Measurements from ENCODE around the gene DIO1.

DIO1 gene

GRCh38 chr1:53931523-53931922 lies 37.5 kb downstream of the DIO1 start:
- TF ChIP-seq, protein P1, sequence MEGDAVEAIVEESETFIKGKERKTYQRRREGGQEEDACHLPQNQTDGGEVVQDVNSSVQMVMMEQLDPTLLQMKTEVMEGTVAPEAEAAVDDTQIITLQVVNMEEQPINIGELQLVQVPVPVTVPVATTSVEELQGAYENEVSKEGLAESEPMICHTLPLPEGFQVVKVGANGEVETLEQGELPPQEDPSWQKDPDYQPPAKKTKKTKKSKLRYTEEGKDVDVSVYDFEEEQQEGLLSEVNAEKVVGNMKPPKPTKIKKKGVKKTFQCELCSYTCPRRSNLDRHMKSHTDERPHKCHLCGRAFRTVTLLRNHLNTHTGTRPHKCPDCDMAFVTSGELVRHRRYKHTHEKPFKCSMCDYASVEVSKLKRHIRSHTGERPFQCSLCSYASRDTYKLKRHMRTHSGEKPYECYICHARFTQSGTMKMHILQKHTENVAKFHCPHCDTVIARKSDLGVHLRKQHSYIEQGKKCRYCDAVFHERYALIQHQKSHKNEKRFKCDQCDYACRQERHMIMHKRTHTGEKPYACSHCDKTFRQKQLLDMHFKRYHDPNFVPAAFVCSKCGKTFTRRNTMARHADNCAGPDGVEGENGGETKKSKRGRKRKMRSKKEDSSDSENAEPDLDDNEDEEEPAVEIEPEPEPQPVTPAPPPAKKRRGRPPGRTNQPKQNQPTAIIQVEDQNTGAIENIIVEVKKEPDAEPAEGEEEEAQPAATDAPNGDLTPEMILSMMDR (IDR thresholded peaks at IDR 0.05; ENCODE audit: low read length): no peak
- TF ChIP-seq EZH2 (IDR thresholded peaks at IDR 0.05; ENCODE audit: borderline replicate concordance, low read length): no peak
- peaks cover 12% of the 10 kb centered on the region for H3K9me3 ChIP-seq (ENCODE audit: low read length)
- no peaks in the 10 kb centered on the region for H3F3A ChIP-seq (ENCODE audit: insufficient read depth, low read length)
- H4K20me1 ChIP-seq (ENCODE audit: insufficient read depth, low read length): no peaks in the 10 kb centered on the region
- H3K27ac ChIP-seq (ENCODE audit: low read depth, low read length, poor library complexity, severe bottlenecking): no peak overlapping the region
- no peaks in the 10 kb centered on the region for H3K79me2 ChIP-seq (ENCODE audit: insufficient read depth, low read length)
- H3K4me2 ChIP-seq (ENCODE audit: low read length): no peak overlapping the region
- no peaks in the 10 kb centered on the region for H3K9me2 ChIP-seq (ENCODE audit: low read depth, low read length)
- no peak overlapping the region for H3K4me3 ChIP-seq (ENCODE audit: low read depth, low read length, poor library complexity, severe bottlenecking)
- no peak overlapping the region for H3K9ac ChIP-seq (ENCODE audit: low read length)
- H3K27me3 ChIP-seq (ENCODE audit: insufficient read depth, low read length): no peaks in the 10 kb centered on the region
- peaks cover 80% of the 10 kb centered on the region for H3K36me3 ChIP-seq (ENCODE audit: insufficient read depth, low read length)
- no peaks in the 10 kb centered on the region for H3K4me1 ChIP-seq (ENCODE audit: insufficient read depth, low read length, severe bottlenecking)
- no peak overlapping the region for H2AFZ ChIP-seq (ENCODE audit: low read length)

DNA sequence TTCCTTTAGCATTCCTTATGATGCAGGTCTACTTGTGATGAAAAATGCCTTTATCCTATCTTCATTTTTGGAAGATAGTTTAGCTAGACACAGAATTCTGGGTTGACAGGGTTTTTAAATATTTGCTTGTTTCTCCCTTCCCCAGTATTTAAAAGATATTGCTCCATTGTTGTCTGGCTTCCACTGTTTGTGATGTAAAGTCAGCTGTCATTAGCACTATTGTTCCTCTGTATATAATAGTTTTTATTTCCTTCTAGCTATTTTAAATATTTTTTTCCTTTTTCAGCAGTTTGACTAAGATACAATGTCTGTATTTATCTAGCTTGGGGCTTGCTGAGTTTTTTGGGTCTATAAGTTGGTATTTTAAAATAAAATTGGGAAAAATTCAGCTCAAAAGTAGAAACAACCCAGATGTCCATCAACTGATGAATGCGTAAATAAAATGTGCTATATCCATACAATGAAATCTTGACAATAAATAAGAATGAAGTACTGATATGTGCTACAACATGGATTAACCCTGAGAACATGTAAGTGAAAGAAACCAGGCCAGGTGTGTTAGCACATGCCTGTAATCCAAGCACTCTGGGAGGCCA lies 40.3 kb downstream of the DIO1 start:
- no peaks in the 10 kb centered on the region for H4K20me1 ChIP-seq (ENCODE audit: insufficient read depth, low read length)
- no peak overlapping the region for H2AFZ ChIP-seq (ENCODE audit: low read length)
- H3K4me1 ChIP-seq (ENCODE audit: insufficient read depth, low read length, severe bottlenecking): no peaks in the 10 kb centered on the region
- TF ChIP-seq EZH2 (IDR thresholded peaks at IDR 0.05; ENCODE audit: borderline replicate concordance, low read length): no peak
- TF ChIP-seq, protein P1 (IDR thresholded peaks at IDR 0.05; ENCODE audit: low read length): no peak
- no peaks in the 10 kb centered on the region for H3K79me2 ChIP-seq (ENCODE audit: insufficient read depth, low read length)
- H3K27ac ChIP-seq (ENCODE audit: low read depth, low read length, poor library complexity, severe bottlenecking): no peak overlapping the region
- H3K9me2 ChIP-seq (ENCODE audit: low read depth, low read length): no peaks in the 10 kb centered on the region
- H3K9ac ChIP-seq (ENCODE audit: low read length): no peak overlapping the region
- no peaks in the 10 kb centered on the region for H3F3A ChIP-seq (ENCODE audit: insufficient read depth, low read length)
- H3K4me2 ChIP-seq (ENCODE audit: low read length): no peak overlapping the region
- H3K27me3 ChIP-seq (ENCODE audit: insufficient read depth, low read length): no peaks in the 10 kb centered on the region
- H3K4me3 ChIP-seq (ENCODE audit: low read depth, low read length, poor library complexity, severe bottlenecking): no peak overlapping the region
- H3K9me3 ChIP-seq (ENCODE audit: low read length): peaks cover 12% of the 10 kb centered on the region
- H3K36me3 ChIP-seq (ENCODE audit: insufficient read depth, low read length): peaks cover 78% of the 10 kb centered on the region

DNA sequence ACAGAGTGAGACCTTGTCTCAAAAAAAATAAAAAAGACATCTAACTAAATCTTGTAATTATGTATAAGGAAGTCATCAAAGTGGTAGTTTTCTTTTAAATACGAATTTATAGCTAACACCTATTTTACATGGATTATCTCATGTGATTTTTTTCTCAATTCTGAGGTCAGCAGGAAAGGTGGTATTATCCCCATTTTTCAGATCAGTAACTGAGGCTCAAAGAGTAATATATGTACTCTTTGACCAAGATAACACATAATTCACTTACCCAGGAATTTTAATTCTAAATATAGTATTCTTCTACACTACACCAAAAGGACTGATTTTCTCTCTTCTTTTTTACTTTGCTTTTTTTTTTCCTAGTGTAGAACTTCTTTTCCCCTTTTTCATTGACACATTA lies 42.4 kb downstream of the DIO1 start:
- Histone ChIP-seq H3K9me2 (ENCODE audit: low read depth, low read length) (no peaks in the 10 kb centered on the region), H3K79me2 (ENCODE audit: insufficient read depth, low read length) (no peaks in the 10 kb centered on the region; the same call in 1 of the 2 replicates), H3F3A (ENCODE audit: insufficient read depth, low read length) (no peaks in the 10 kb centered on the region), H3K27me3 (ENCODE audit: insufficient read depth, low read length) (no peaks in the 10 kb centered on the region), H3K4me2 (ENCODE audit: low read length) (no peak overlapping the region), H3K36me3 (ENCODE audit: insufficient read depth, low read length) (peaks cover 79% of the 10 kb centered on the region), H3K27ac (ENCODE audit: low read depth, low read length, poor library complexity, severe bottlenecking) (no peak overlapping the region), H4K20me1 (ENCODE audit: insufficient read depth, low read length) (no peaks in the 10 kb centered on the region), H2AFZ (ENCODE audit: low read length) (no peak overlapping the region), H3K4me3 (ENCODE audit: low read depth, low read length, poor library complexity, severe bottlenecking) (no peak overlapping the region), H3K4me1 (ENCODE audit: insufficient read depth, low read length, severe bottlenecking) (no peaks in the 10 kb centered on the region), H3K9ac (ENCODE audit: low read length) (no peak overlapping the region), H3K9me3 (ENCODE audit: low read length) (peaks cover 12% of the 10 kb centered on the region)
- TF ChIP-seq, protein P1 (IDR thresholded peaks at IDR 0.05; ENCODE audit: low read length): no peak
- no peak for TF ChIP-seq EZH2 (IDR thresholded peaks at IDR 0.05; ENCODE audit: borderline replicate concordance, low read length)

Measured in OCI-LY1 (cell line).